Breast epithelium (tissue), 3 donors: ENCODE data around the gene RBPJ.

Experiments used
- POLR2A ChIP-seq: fragments of 450-650 bp; IDR thresholded peaks from one replicate; pipeline ENCODE4 v1.6.1; 2016; ENCODE audit warnings: antibody characterized with exemption, mild to moderate bottlenecking, moderate library complexity
- POLR2AphosphoS5 ChIP-seq, 3 donors: sonication (generic); formaldehyde crosslinking; IDR thresholded peaks; one replicate each; pipeline ENCODE4 v1.6.1; 2017; ENCODE audit warnings: antibody characterized with exemption in 3 of 3
- TF ChIP-seq, protein P1 (sequence below), 3 donors: fragments of 450-650 bp; IDR thresholded peaks; one replicate each; pipeline ENCODE4 v1.5.1; 2016 to 2017; ENCODE audit warnings: antibody characterized with exemption in 3 of 3, mild to moderate bottlenecking in 3 of 3, moderate library complexity in 3 of 3

DNA sequence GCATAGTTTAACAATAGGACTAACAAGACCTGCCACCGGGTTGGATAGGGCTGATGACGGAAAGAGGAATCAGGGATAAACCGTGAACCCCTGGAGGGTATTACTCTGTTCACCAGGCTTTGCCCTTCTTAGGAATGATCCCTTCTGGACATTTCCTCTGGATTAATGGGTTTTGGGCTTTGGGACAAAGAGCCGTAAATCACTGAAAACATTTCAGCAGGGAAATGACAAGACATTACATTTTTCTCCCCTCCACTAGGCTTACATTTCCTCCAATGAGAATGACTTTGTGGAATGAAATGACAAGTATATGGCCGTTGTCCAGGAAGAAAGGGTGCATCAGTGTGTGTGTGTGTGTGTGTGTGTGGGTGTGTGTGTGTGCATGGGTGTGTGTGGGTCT is 25.9 kb upstream of the RBPJ start:
- TF ChIP-seq POLR2A (no peak), POLR2AphosphoS5 (IDR thresholded peaks at IDR 0.05) (no peak)
- TF ChIP-seq, protein P1, sequence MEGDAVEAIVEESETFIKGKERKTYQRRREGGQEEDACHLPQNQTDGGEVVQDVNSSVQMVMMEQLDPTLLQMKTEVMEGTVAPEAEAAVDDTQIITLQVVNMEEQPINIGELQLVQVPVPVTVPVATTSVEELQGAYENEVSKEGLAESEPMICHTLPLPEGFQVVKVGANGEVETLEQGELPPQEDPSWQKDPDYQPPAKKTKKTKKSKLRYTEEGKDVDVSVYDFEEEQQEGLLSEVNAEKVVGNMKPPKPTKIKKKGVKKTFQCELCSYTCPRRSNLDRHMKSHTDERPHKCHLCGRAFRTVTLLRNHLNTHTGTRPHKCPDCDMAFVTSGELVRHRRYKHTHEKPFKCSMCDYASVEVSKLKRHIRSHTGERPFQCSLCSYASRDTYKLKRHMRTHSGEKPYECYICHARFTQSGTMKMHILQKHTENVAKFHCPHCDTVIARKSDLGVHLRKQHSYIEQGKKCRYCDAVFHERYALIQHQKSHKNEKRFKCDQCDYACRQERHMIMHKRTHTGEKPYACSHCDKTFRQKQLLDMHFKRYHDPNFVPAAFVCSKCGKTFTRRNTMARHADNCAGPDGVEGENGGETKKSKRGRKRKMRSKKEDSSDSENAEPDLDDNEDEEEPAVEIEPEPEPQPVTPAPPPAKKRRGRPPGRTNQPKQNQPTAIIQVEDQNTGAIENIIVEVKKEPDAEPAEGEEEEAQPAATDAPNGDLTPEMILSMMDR (IDR thresholded peaks at IDR 0.05): no peak
